Endothelial cell of umbilical vein (primary cell): ENCODE measurements around the gene AGTPBP1. TPM values are rescaled to one million over a fixed set of nuclear protein-coding genes. Genes with fewer than 3 reads are reported as not detected.

Experiments
- BruUV-seq: library from RNA; stranded (reverse); fragments of 400-500 nt; replicated peaks from 2 replicates; lab custom pipeline; 2021; lab: Mats Ljungman, UMichigan
- CTCF ChIA-PET: fragments of 300-600, 350-600 bp; sonication (Branson Sonifier 250); formaldehyde crosslinking; loops from one replicate; lab custom pipeline; 2021; ENCODE audit warnings: antibody characterized with exemption, inconsistent platforms; lab: Charles Lee
- POLR2A ChIA-PET: fragments of 300-600, 350-600 bp; sonication (Branson Sonifier 250); formaldehyde crosslinking; loops from one replicate; lab custom pipeline; 2021; ENCODE audit warnings: antibody characterized with exemption, inconsistent platforms; lab: Charles Lee
- DNase-seq: peaks from one replicate; pipeline ENCODE4 v3.0.0-alpha.2; 2011; ENCODE audit warnings: low read depth, low spot score
- FAIRE-seq: peaks from 2 replicates; lab custom pipeline; 2011; peaks lifted over from hg19 to GRCh38; lab: Jason Lieb, UNC
- H2AFZ ChIP-seq: 2 replicates; pipeline ENCODE4 v1.6.0; 2012; ENCODE audit warnings: low read depth, low read length, control low read depth, inconsistent platforms
- H3K27ac ChIP-seq: 2 replicates; pipeline ENCODE4 v1.5.1; 2011; ENCODE audit warnings: low read depth, mild to moderate bottlenecking, control low read depth, low read length, moderate library complexity; ENCODE audit not compliant: insufficient read depth
- H3K27me3 ChIP-seq, 2 experiments: 2 replicates each; pipeline versions ENCODE4 v1.6.0 to v1.6.1; 2011; ENCODE audit warnings: low read length in 2 of 2, mixed read lengths in 1 of 2; ENCODE audit not compliant: control insufficient read depth in 2 of 2, insufficient read depth in 2 of 2
- H3K36me3 ChIP-seq, 2 experiments: 2 replicates in 1 of 2; 3 replicates in 1 of 2; pipeline ENCODE4 v1.5.1; 2011; ENCODE audit warnings: low read length in 2 of 2, mild to moderate bottlenecking in 1 of 2, moderate library complexity in 1 of 2; ENCODE audit not compliant: control insufficient read depth in 2 of 2, insufficient read depth in 2 of 2; ENCODE audit errors: extremely low read depth in 1 of 2
- H3K4me1 ChIP-seq: 3 replicates; pipeline ENCODE4 v1.5.1; 2011; ENCODE audit warnings: mild to moderate bottlenecking, low read length; ENCODE audit not compliant: control insufficient read depth, insufficient read depth; ENCODE audit errors: extremely low read depth
- H3K4me2 ChIP-seq: 2 replicates; pipeline ENCODE4 v1.6.1; 2011; ENCODE audit warnings: low read length, control low read depth, mixed read lengths; ENCODE audit not compliant: insufficient read depth
- H3K4me3 ChIP-seq, 3 experiments: fragments of 200-600 bp in 1 of 3; sonication (generic), shearing (Covaris generic) in 1 of 3; replicated peaks in 1 of 3; 2 replicates each; pipeline ENCODE4 v1.5.1; 2011 to 2016; ENCODE audit warnings: control low read depth in 3 of 3, low read length in 3 of 3, mild to moderate bottlenecking in 2 of 3, inconsistent platforms in 1 of 3, low read depth in 1 of 3, moderate library complexity in 1 of 3; ENCODE audit not compliant: insufficient read depth in 1 of 3
- H3K79me2 ChIP-seq: 2 replicates; pipeline ENCODE4 v1.6.0; 2012; ENCODE audit warnings: low read length, inconsistent platforms; ENCODE audit not compliant: control insufficient read depth, insufficient read depth
- H3K9ac ChIP-seq: replicated peaks from 2 replicates; pipeline ENCODE3; 2011; ENCODE audit warnings: low read length, control low read depth; ENCODE audit not compliant: insufficient read depth; ENCODE audit errors: extremely low read depth
- H3K9me1 ChIP-seq: replicated peaks from 3 replicates; pipeline ENCODE4 v1.6.0; 2011; ENCODE audit warnings: mild to moderate bottlenecking, low read length; ENCODE audit not compliant: control insufficient read depth, insufficient read depth; ENCODE audit errors: extremely low read depth
- H3K9me3 ChIP-seq: replicated peaks from 2 replicates; pipeline ENCODE4 v1.5.1; 2012; ENCODE audit warnings: low read length, inconsistent platforms; ENCODE audit not compliant: control insufficient read depth, insufficient read depth
- H4K20me1 ChIP-seq: replicated peaks from 2 replicates; pipeline ENCODE3; 2011; ENCODE audit warnings: mild to moderate bottlenecking, low read length; ENCODE audit not compliant: control insufficient read depth, insufficient read depth; ENCODE audit errors: extremely low read depth
- EZH2 ChIP-seq: IDR thresholded peaks from 2 replicates; pipeline ENCODE4 v1.6.1; 2012; ENCODE audit warnings: borderline replicate concordance, low read depth, mild to moderate bottlenecking, moderate library complexity, low read length, inconsistent platforms; ENCODE audit not compliant: severe bottlenecking
- FOS ChIP-seq: IDR thresholded peaks from 2 replicates; pipeline ENCODE4 v1.6.1; 2011; ENCODE audit warnings: mild to moderate bottlenecking, low read length, moderate library complexity, borderline replicate concordance; ENCODE audit not compliant: insufficient read depth
- GATA2 ChIP-seq: IDR thresholded peaks from 2 replicates; pipeline ENCODE4 v1.7.0; 2011; ENCODE audit warnings: low read depth, mild to moderate bottlenecking, moderate library complexity, mixed read lengths, low read length; ENCODE audit not compliant: insufficient read length, insufficient read depth
- JUN ChIP-seq: IDR thresholded peaks from 2 replicates; pipeline ENCODE4 v1.6.1; 2011; ENCODE audit warnings: borderline replicate concordance, low read depth; ENCODE audit not compliant: insufficient read length, insufficient read depth
- MYC ChIP-seq: IDR thresholded peaks from one replicate; pipeline ENCODE4 v1.6.1; 2011; ENCODE audit warnings: mild to moderate bottlenecking, low read depth, low read length
- POLR2A ChIP-seq: IDR thresholded peaks from 2 replicates; pipeline ENCODE4 v1.6.1; 2012; ENCODE audit warnings: low read depth, mild to moderate bottlenecking, control low read depth, low read length
- POLR2AphosphoS5 ChIP-seq: IDR thresholded peaks from 2 replicates; pipeline ENCODE4 v1.6.1; 2012; ENCODE audit warnings: low read depth, mild to moderate bottlenecking, control low read depth, low read length, moderate library complexity; ENCODE audit not compliant: insufficient read depth
- dilution Hi-C: fragments of 300-500 bp; cut with MboI; formaldehyde crosslinking; loops from one replicate; pipeline ENCODE4 v1.15.0; 2019; ENCODE audit warnings: low sequenced_read_pairs; ENCODE audit not compliant: extremely low pct_ligation_motif_present
- intact Hi-C: fragments of 100-400 bp; cut with micrococcal nuclease; formaldehyde crosslinking; loops from one replicate; pipeline ENCODE4 v1.10.0; 2022
- polyA plus RNA-seq, 4 experiments: library from polyadenylated mRNA; depleted of rRNA in 3 of 4; stranded (reverse) in 3 of 4; unstranded in 1 of 4; fragments of >200 nt; gene quantifications; 2 replicates each; pipeline versions ENCODE4 v1.2.1 to v1.2.3, GENCODE V29; 2011 to 2012; ENCODE audit warnings: missing spikeins in 1 of 4
- total RNA-seq: library from RNA; stranded (reverse); gene quantifications from 2 replicates; pipeline ENCODE4 v1.2.3, GENCODE V29; 2021
- TF ChIP-seq, protein P1 (sequence below): IDR thresholded peaks from 2 replicates; pipeline ENCODE4 v1.6.1; 2011; ENCODE audit not compliant: insufficient read depth, insufficient read length
- TF ChIP-seq, protein P2 (sequence below), 2 donors: IDR thresholded peaks; 1 replicate in 1 of 2; 2 replicates in 1 of 2; pipeline ENCODE4 v1.5.1; 2011; ENCODE audit warnings: low read length in 2 of 2, mild to moderate bottlenecking in 2 of 2, moderate library complexity in 2 of 2, control low read depth in 1 of 2, inconsistent platforms in 1 of 2, low read depth in 1 of 2; ENCODE audit not compliant: insufficient read depth in 1 of 2; ENCODE audit errors: extremely low read depth in 1 of 2

The AGTPBP1 gene
- total and polyA plus RNA-seq, 2 donors (not counting 3 experiments of a cell fraction or from before 2014, with no cell fraction given), result 4.2 to 18.4 TPM

DNA sequence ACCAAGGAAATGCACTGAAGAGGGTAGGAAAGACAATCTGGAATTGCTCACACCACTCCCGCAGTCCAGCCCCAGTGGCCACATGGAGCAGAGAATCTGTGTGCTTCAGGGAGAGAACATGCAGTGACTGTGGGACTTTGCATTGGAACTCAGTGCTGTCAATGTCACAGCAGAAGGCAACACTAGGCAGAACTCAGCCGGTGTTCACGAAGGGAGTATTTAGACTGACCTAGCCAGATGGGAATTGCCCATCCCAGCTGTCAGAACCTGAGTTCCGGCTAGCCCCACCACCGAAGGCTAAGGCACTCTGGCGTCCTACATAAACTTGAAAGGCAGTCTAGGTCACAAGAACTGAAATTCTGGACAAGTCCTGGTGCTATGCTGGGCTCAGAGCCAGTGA, 139.0 kb downstream of the AGTPBP1 start:
- dilution Hi-C loops, result no loop called here

More for the DNA sequence above, 139.0 kb downstream of the AGTPBP1 start:
- H3K4me3 ChIP-seq, result no peak overlapping the region
- no peaks in the 10 kb centered on the region for H3K36me3 ChIP-seq
- no peaks in the 10 kb centered on the region for H3K4me1 ChIP-seq
- DNase-seq, result no peak
- H4K20me1 ChIP-seq, result no peaks in the 10 kb centered on the region
- no peak overlapping the region for H3K9ac ChIP-seq
- no peaks in the 10 kb centered on the region for H3K27me3 ChIP-seq
- no peaks in the 10 kb centered on the region for H3K9me3 ChIP-seq
- ChIA-PET POLR2A (no interaction called here), CTCF (no interaction called here)
- TF ChIP-seq FOS, result no peak
- no peak for TF ChIP-seq POLR2AphosphoS5
- no peak for TF ChIP-seq MYC
- no peak for TF ChIP-seq POLR2A
- TF ChIP-seq EZH2, result no peak
- TF ChIP-seq GATA2, result no peak
- TF ChIP-seq, protein P1, sequence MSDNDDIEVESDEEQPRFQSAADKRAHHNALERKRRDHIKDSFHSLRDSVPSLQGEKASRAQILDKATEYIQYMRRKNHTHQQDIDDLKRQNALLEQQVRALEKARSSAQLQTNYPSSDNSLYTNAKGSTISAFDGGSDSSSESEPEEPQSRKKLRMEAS, result no peak
- TF ChIP-seq JUN, result no peak
- TF ChIP-seq, protein P2, sequence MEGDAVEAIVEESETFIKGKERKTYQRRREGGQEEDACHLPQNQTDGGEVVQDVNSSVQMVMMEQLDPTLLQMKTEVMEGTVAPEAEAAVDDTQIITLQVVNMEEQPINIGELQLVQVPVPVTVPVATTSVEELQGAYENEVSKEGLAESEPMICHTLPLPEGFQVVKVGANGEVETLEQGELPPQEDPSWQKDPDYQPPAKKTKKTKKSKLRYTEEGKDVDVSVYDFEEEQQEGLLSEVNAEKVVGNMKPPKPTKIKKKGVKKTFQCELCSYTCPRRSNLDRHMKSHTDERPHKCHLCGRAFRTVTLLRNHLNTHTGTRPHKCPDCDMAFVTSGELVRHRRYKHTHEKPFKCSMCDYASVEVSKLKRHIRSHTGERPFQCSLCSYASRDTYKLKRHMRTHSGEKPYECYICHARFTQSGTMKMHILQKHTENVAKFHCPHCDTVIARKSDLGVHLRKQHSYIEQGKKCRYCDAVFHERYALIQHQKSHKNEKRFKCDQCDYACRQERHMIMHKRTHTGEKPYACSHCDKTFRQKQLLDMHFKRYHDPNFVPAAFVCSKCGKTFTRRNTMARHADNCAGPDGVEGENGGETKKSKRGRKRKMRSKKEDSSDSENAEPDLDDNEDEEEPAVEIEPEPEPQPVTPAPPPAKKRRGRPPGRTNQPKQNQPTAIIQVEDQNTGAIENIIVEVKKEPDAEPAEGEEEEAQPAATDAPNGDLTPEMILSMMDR (IDR thresholded peaks at IDR 0.05; ENCODE audit: extremely low read depth in 1 of 2, insufficient read depth in 1 of 2, low read depth in 1 of 2, low read length in 2 of 2), result no peak
- no peaks in the 10 kb centered on the region for H3K79me2 ChIP-seq
- no peak overlapping the region for H3K4me2 ChIP-seq
- H3K27ac ChIP-seq, result no peak overlapping the region
- no peak for FAIRE-seq
- intact Hi-C loops, result no loop called here
- H2AFZ ChIP-seq, result no peak overlapping the region
- H3K9me1 ChIP-seq, result no peaks in the 10 kb centered on the region
- no TSS peak for BruUV-seq
